Inferior parietal cortex (tissue), 1 donor: ENCODE results near the gene DGCR6L.
"Not testable (repeated sequence)": the region's sequence is repeated elsewhere in the genome, so short reads cannot be mapped to it uniquely, and the experiment has no call there.

Source experiments
- DNase-seq: peaks from one replicate; pipeline ENCODE4 v3.0.0-alpha.2; 2016; ENCODE audit errors: extremely low spot score

Gene DGCR6L

DNA sequence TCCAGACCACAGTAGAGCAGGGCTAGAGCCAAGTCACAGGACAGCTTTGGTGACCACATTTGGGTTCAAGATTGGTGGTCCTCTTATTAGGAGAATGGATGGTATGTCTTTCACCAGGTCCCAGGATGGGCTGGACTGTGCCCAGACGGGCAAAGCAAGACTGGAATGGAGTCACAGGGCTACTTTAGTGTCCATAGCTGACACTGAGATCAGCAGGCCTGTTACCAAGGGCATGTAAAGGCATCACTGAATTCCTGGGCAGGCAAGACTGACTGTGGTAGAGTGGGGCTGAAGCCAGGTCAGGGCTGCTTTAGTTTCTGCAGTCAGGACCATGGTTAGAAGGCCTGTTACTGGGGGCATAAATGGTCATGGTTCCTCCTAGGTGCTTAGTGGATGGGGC lies 6.1 kb upstream of the DGCR6L start:
- DNase-seq: not testable (repeated sequence)

DNA sequence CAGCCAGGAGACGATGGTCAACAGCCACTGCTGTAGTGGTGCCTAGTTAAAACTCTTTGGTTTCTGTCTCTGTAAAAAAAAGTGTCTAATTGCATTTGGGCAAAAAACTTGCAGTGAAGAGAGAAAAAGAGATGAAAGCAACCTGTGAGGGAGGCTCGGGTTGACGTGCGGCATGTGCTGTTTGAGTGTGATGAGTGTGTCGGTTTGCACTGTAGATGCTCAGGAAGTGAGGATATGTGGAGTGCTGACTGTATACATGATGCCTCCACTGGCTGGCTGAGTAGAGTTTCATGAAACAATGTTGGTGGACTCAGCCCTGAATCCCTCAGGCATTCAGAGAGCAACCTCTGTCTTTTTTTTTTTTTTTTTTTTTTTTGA lies 4.3 kb upstream of the DGCR6L start:
- no peak for DNase-seq

DNA sequence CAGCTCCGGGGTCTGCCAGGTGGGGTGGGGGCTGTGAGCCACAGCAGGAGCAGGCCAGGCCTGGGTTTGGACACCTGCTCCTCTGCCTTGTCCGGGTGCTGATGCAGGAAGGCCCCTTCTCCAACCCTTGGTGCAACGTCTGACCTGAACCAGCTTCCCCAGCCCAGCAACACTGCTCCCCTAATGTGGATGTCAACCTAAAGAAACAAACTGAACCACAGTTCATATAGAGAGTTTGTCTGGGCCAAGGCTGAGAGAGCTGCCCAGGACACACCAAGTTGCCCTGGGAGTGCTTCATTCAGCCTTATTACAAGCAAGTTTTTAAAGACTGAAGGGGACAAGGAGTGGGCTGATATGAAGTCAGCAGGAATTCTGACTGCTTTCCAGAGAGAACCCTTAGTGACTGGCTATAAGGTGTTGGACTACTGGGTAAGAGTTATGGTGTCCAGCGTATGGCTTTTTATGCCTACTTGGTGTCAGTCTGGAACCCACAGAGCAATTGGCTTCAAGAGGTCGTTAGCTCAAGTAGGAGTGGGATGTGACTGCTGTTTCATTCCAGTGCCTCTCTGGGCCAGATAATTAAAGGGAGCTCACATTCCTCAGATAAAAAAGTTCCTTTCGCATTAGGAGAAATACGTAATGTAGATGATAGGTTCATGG lies 1.8 kb upstream of the DGCR6L start:
- DNase-seq: not testable (repeated sequence)

DNA sequence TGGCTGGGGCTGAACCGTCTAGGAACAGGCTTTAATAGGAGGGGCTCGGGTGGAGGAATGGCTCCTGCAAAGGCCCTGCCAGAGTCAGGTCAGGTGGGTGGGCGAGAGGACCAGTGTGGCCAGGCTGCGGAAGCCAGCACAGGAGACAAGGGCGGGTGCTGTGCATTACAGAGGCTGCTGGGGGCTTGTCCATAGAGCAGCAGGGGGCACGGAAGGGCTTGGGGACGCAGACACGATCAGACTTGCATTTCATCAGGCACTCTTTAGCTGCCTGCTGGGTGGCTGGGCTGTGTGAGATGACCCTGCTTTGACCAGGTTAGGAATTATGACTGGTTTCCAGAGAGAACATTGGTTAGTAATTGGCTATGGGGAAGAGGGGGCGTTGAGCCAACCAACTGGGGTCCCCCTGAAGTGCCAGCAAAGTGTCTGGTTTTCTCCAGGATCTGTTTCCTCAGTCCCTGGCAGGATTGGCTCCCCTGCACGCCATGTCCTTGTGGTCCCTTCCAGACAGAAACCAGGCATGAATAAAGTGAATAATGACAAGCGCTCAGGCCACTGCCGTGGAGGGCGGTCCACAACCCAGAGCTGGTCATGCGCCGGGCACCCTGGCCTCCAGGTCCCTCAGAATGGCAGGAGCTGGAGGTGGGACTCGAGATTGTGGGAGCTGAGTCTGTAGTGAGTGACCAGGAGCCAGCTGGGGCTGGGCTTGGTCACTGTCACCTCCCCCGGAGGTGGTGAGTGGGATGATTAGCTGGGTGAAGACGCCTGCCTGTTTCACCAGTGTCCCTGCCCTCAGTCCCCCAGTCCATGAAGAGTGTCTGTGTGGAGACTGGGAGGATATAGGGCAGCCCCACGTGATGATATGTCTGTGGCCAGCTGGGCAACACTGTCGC lies 1.0 kb upstream of the DGCR6L start:
- not testable (repeated sequence) for DNase-seq

GRCh38 chr22:20319041-20319744 lies 667 bp downstream of the DGCR6L start:
- DNase-seq: peak; percentile 27

DNA sequence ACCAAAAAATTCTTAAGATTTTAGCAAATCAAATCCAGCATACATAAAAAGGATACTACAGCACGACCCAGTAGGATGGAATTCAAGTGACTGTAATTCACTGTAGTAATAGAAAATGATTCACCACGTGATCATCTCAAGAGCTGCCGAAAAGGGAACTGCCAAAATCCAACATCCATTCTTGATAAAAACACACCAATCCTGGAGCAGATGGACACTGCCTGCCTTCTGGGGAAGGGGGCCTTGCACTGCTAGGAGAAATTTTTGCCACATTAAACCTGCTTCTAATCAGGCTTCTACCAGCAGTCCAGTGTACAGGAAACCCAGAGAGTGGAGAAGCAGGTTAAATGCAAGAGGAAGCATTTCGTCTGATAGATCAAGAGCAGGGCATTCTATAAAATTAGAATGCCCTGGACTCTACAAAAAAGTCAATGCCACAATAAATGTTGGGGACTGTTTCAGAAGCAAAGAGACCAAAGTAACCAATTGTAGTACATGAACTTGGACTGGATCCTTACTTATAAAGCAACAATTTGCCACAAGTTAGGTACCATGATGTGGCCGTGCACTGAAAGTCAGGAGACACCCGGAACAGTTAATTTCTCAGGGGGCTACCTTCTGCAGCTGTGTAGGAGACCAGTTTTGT lies 1.7 kb downstream of the DGCR6L start:
- DNase-seq: not testable (repeated sequence)

- DNase-seq: not testable (repeated sequence)
These were observed 2.3 kb downstream of the DGCR6L start for GRCh38 chr22:20317402-20318042.

GRCh38 chr22:20316844-20317401 lies 2.9 kb downstream of the DGCR6L start:
- no peak for DNase-seq

DNA sequence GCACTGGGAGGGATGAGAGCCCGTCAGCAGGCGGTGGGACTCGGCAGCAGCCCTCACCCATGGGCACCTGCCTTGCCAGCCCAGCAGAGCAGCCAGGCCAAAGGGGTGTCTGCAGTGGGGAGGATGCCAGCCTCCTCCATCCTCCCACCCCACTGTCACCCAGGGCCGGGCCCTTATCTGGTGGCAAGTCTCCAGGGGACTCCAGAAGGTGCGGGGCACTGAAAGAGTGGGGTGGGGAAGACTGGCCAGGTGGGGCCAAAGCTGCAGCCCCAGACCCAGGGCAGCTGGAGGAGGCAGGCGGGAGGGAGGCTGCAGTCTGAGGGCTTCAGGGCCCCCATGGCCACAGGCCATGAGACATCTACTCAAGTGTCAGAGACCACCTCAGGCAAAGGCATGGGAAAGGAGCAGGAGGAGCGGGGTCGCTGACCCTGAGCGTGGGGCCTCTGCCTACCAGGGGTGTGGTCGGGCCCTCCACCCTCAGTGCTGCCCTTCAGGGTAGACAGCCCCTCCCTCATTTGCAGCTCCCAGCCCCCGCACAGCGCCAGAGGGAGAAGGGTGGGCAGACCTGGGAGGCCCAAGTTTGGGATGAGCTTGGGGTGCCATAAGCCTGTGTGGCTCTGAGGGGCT lies 3.5 kb downstream of the DGCR6L start:
- no peak for DNase-seq

DNA sequence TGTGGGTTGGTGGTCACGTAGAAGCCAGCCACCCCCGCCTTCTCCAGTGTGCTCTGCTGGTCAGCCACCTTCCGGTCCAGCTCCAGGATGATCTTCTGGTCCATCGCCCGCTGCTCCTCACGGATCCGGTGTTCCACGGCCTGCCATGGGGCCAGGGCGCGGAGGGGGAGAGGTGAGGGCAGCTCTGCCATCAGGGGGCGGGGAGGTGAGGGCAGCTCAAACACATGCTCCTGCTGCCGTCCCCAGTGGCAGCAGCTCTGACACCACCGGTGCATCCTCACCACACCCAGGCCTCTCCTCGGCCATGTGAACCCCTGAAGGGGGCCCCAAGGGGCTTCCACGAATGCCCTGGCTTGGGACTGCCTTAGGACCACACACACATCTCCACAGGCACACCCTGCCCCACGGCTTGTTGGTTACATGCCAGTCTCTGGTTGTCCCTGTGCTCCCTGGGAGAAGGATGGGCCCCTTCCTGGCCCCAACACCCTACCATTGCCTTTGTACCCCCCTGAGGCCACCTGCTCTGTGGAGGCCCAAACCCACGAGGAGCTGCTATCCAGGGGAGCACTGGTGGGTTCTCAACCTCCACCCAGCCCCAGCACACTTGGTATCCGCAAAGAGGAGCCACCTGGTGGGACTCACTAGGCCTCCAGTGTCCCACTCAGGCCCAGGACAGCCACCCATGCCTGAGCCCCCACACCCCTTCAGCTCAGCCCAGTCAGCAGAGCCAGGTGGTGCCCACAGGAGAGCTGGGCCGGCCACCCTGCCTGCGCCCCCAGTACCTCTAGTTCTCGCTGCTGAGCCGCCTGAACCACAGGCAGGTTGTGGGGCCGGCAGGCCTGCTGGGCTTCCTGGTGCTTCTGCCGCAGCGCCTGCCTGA lies 4.3 kb downstream of the DGCR6L start:
- DNase-seq: no peak

DNA sequence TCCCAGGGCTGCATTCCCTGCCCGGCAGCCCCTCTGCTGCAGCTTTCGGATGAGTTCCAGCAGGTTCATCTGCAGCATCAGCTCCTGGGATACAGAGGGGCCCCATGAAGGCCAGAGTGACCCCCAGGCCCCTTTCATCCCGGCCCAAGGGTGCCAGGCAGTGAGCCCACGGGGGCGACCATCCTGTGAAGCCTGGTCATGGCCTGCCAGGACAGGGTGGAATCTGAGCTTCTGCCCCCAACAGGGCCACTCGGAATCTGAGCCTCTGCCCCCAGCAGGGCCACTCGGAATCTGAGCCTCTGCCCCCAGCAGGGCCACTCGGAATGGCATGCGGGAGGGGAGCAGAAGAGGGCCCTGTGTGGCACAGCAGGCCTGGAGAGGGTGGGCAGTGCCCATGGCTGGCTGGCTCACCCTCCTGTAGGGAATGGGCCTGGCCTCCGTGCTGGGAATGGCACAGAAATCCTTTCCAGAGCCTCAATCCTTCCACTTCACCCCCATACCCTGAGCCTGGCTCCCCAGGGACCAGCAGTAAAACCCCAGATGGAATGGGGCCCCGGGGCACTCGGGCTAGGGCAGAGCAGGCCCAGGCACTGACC lies 5.0 kb downstream of the DGCR6L start:
- DNase-seq: not testable (repeated sequence)

DNA sequence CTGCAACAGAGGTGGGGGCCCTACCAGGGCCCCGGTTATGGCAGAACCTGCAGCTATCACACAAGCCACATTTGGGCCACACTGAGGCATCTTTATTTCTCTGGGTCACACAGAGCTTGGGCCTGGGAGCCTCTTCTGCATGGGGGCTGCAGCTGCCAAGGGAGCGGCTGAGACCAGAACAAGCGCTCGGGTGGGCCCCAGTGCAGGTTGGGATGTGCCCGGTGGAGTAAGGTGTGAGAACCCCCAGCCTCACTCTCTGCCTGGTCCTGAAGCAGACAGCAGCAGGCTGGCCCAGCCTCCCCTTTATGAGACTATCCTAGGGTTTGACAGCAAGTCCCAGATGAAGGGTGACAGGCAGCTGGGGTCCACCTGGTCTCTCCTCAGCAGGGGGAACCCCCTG lies 5.7 kb downstream of the DGCR6L start:
- DNase-seq: not testable (repeated sequence)

DNA sequence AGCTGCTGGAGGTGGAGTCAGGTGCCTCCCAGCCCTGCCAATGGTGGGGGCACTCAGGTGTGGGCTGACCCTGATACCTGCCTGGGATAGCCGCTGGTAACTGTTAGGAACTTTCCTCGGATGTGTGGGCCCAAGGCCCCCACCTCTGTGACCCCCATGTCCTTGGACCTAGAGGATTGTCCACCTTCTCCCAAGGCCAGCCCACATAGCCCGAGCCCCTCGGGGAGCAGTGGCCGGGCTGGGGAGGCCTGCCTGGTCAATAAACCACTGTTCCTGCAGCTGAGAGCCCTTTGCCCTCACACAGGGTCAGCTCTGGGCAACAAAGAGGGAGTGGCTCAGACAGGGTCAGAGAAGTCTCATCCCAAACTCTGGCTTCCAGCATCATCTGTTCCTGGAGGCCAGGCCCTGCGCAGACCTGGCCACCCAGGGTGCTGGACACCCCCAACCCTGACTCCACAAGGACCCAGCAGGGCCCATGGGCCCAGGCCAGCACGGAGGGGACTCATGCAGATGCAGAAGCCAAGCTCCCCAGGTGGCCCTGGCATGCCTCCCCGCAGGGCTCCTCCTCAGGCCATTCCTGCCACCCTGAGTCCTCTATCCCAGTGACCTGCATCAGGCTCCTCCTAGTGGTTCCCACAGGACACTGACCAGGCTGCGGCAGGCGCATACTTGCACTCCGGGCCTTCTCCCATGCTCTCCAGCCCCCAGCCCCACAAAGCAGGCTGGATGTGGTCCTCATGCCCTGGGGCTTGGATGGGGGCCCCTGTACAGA lies 6.4 kb downstream of the DGCR6L start:
- not testable (repeated sequence) for DNase-seq

DNA sequence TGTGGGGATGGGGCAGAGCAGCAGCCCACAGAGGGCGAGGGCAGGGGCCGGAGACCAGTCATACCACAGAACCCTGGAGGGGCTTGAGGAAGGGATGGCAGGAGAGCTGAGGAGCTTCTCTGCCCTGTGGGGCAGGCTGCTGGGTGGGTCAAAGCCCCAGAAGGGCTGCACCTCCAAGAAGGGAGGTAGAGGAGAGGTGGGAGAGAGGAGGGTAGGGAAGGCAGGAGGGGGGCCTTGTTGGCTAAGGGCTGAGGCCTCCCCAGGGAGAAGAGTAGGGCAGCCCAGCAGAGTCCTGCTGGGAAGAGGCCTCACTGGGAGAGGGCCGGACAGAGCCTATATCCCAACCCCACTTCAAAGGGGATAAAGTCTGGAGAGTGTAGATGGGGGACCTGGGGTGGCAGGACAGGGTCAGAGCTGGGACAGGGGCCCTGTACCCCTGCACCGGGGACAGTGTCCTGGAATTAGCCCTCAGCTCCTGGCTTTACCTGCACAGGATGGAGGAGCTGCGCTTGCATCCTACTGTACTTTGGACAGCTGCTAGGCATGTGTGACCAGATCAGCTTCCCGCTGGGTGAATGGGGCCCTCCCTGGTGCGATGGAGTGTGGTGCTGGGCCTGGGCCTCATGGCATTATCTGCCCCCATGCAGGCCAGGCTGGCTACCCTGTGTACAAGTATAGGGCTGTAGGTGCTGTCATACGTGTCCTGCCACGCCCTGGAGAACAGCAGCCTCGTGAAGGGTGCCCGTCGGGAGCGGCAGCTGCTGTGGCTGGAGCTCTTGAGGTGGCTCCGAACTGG lies 7.3 kb downstream of the DGCR6L start:
- DNase-seq: no peak

DNA sequence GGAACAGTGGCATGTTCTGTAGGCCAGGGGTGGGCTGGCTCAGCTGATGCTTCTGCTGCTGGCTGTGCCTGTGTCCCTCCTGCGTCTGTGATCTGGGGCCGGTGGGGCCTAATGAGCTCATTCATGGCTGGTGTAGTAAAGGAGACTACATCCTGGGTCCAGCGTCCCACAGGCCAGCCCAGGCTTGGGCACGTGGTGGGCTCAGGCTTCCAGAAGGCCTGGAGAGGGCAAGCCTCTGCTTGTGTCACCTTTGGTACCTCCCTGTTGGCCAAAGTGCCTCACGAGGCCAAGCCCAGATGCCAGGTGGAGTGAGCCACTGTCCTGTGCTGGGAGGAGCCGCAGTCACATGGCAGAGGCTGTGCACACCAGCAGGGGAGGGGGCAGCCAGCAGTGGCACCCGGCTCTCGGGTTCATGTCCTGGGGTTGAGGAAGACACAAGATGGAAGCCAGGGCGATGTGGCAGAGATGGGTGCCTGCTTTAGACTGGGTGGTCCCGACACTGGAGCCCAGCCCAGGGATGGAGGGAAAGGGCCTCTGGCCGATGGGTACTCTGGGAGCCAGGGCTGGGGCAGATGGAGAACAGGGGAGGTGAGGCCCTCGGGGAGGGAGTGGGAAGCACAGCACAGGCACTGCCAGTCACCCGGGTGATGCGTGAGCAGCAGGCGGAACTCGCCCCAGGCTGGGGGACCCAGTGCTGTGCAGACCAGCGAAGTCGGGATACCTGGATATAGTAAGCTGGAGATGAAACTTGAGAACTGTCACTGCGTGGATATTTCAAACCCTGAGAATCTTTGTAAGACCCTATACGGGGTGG lies 8.4 kb downstream of the DGCR6L start:
- not testable (repeated sequence) for DNase-seq

- DNase-seq: not testable (repeated sequence)
These were observed 9.1 kb downstream of the DGCR6L start for GRCh38 chr22:20310773-20311172.

DNA sequence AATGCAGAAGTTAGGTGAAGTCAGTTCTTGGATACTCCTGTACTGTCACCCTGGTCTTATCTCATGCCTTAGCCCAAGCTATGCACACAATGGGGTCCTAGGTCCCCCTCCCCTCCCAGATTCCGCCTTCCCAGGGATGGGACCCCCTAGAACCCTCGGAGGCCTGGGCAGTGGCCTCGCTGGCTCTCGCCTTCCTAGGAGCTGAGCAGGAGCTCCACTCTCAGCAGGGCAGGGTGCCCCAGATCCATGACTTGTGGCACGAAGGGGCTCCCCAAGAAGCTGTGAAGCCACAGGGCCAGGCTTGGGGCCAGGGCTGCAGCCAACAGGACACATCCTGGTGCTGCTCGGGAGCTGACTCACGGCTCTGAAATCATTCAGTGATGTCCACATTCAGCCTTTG lies 9.7 kb downstream of the DGCR6L start:
- DNase-seq: not testable (repeated sequence)
